Stimulated activated naive CD4-positive, alpha-beta T cell (primary cell): Measurements from ENCODE around the gene STAMBPL1.

Experiments used
- DNase-seq, 6 experiments: peaks; one replicate each; lab custom pipeline; 2025; lab: John Stamatoyannopoulos, UW

The STAMBPL1 gene

DNA sequence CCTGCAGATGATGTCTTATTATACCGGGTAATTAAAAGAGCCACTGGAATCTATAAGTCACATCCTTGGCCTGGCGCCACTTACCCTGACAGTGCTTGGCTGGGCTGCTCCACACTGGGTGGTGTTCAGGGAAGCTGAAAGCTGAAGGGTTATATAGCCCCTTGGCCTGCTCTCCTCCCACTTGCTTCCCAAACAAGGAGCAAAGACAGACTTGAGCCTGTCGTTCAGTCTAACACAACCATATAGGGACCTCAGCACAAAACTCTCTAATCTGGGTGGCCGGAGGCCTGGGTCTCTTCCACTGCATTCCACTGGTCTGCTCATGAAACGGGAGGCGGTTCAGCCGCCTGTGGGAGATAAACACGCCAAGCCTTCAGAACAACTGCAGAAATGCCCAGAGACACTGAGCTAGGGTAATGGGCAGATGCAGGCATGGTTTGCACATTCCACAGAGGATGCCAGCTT, 72.6 kb downstream of the STAMBPL1 start, which contains the start of gene ACTA2:
ACTA2 (minus strand) TSS at position 127 of the 465 bp plus-strand sequence. CDS start 3,843 bp downstream, outside the sequence.
- DNase-seq = no peak

DNA sequence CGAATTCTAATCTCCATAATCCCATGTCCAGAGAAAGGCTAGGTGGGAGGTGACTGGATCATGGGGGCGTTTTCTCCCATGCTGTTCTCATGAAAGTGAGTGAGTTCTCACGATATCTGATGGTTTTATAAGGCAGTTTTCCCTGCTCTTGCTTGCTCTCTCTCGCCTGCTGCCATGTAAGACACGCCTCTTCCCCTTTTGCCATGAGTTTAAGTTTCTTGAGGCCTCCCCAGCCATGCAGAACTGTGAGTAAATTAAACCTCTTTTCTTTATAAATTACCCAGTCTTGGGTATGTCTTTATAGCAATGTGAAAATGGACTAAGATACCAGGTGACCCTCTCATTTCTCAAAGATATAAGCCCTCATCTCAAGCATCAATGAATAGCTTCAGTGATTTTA, 73.6 kb downstream of the STAMBPL1 start:
- DNase-seq = no peak

GRCh38 chr10:88954458-88955083, 74.5 kb downstream of the STAMBPL1 start:
- no peak for DNase-seq

GRCh38 chr10:88957381-88957780, 77.3 kb downstream of the STAMBPL1 start:
- no peak for DNase-seq

- no peak for DNase-seq
Observed at GRCh38 chr10:88958721-88959120, 78.7 kb downstream of the STAMBPL1 start.

DNA sequence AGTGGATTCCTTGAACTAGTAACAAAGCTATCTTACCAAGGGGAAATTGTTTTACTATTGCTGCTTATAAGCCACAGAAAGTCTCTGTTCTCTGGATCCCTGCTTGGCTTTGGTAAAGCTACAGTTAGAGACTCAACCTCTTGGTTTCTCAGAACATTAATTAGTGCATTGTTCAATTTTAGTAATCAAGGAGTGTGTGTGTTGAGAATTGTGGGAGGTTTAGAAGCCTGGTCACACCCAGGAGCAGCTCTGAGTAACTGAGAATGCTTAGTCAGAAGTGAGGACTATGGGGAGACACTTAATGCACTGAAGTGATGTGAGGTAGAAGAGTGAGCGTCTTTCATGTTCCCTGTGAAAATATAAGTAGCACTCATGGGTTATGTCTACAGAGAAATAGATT, 80.8 kb downstream of the STAMBPL1 start:
- DNase-seq = no peak

DNA sequence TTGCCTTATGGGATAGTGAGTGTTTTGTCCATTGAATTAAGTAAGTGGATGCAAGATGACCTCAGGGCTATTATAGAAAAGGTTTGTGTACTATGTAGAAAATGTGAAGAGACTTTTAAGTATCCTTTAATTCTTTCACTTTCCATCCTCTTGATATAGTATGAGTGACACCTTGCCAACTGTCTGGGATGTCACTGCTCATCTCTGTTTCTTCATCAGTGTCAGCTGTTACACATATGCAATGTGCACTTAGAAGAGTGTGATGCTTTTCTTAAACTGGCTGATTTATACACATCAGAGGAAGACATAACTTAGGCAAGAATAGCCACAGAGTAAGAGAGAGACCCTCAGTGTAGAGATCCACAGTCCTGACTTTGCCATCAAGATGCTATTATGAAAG, 81.2 kb downstream of the STAMBPL1 start:
- no peak for DNase-seq

GRCh38 chr10:88962336-88962735, 82.3 kb downstream of the STAMBPL1 start:
- peak in 3 of 6 experiments; percentile 27 to 44 (median 29) for DNase-seq

- no peak for DNase-seq
Observed at GRCh38 chr10:88963318-88963717, 83.3 kb downstream of the STAMBPL1 start.

GRCh38 chr10:88964360-88964759, 84.3 kb downstream of the STAMBPL1 start:
- no peak for DNase-seq

DNA sequence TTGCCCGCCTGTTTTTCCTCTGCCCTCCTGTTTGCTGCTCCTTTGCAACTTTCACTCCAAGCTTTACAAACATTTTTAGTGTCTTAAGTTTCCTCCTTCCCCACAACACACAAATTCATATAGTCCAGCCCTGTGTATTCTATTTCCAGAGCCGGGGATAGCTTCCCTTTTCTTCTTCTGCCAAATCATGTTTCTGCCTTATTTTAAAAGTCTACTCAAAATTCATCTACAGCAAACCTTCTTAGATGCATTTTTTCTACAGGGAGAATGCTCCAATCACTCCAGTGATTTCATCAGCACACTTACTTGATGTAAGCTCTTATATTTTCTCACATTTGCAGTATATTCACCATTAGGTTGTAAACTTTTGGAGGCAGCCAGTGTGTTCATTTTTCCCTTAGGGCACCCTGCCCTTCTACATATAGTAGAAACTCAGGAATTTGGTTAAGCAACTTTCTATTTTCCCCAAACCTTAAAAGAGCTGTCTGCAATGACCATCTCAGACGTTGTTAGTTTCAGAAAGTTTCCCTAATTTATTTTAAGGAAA, 84.9 kb downstream of the STAMBPL1 start:
- no peak for DNase-seq

DNA sequence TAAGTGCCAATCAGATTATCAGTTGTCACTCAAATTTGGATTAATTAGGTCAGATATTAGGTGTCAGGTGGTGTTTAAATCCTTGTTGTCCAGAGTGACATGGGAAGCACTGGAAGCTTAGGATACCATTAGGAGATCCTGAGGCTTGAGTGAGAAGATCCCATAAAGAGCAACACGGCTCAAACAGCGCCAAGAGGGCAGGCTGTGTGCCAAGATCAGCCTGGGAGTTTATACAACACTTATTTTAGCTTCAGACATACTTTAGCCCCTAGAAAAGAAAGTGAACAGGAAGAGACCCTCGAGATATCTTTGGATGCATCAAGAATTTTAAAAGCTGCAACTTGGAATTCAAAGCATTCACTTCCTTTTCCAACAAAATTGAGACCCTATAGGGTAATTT, 86.8 kb downstream of the STAMBPL1 start:
- DNase-seq = no peak

DNA sequence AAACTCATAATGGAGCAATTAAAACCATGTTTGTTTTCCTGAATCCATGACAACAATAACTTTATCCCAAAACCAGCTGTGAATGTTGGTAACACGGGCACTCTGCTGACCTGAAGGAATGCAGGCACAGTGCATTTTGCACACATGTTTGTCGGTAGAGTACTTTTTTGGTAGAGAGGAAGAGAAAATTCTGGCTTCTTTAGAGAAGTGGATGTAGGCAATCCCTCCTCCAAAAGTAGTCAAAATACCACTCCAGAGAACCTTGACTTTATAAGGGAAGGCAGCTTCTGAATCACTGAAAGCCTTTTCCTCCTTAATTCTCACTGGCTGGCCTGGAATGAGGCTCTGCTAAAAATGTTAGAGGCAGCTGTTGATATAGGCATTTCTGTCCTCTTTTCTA, 88.3 kb downstream of the STAMBPL1 start:
- no peak for DNase-seq

GRCh38 chr10:88971221-88972061, 91.4 kb downstream of the STAMBPL1 start:
- no peak for DNase-seq
